HCT116 (cell line): ENCODE data around the gene TMEM9B. TPM values are rescaled to one million over a fixed set of nuclear protein-coding genes. Genes with fewer than 3 reads are reported as not detected.
A peak's percentile ranks its signal among the peaks of the same experiment; 100 is the strongest.

Source experiments
- ATAC-seq: fragments of 200-7000 bp; cut with Tn5 transposase; 2 replicates; pipeline ENCODE4 v1.9.1; 2020; ENCODE audit warnings: mild to moderate bottlenecking, moderate library complexity
- BruUV-seq: library from RNA; stranded (reverse); fragments of 400-500 nt; replicated peaks from 2 replicates; lab custom pipeline; 2021; lab: Mats Ljungman, UMichigan
- CTCF ChIA-PET: fragments of 300-600 bp; sonication (Branson Sonifier 250); formaldehyde crosslinking; loops from one replicate; lab custom pipeline; 2021; ENCODE audit warnings: antibody characterized with exemption; lab: Charles Lee
- POLR2A ChIA-PET: fragments of 300-600, 350-600 bp; sonication (Branson Sonifier 250); formaldehyde crosslinking; loops from one replicate; lab custom pipeline; 2021; ENCODE audit warnings: antibody characterized with exemption; lab: Charles Lee
- RAD21 ChIA-PET, 2 experiments: fragments of 300-600 bp; sonication (Branson Sonifier 250); formaldehyde crosslinking; loops; one replicate each; lab custom pipeline; 2023; ENCODE audit warnings: low total read pairs in 2 of 2; ENCODE audit not compliant: uncharacterized antibody in 2 of 2, unreplicated experiment in 2 of 2, low non-redundant PET in 1 of 2; lab: Charles Lee
- DNase-seq: peaks from one replicate; pipeline ENCODE4 v3.0.0-alpha.2; 2010; ENCODE audit warnings: low read depth, low spot score
- H2AFZ ChIP-seq: fragments of 200-600 bp; shearing (Covaris generic), sonication (generic); 2 replicates; pipeline ENCODE4 v1.6.1; 2017; ENCODE audit warnings: low read depth, mixed run types, mixed read lengths, antibody characterized with exemption, low read length; ENCODE audit not compliant: poor library complexity, severe bottlenecking
- H3K27ac ChIP-seq: 2 replicates; pipeline ENCODE4 v1.5.1; 2012; ENCODE audit warnings: low read depth, low read length
- H3K27me3 ChIP-seq: fragments of 200-600 bp; sonication (generic); 2 replicates; pipeline ENCODE4 v1.6.1; 2016; ENCODE audit warnings: mixed run types, low read length, mixed read lengths; ENCODE audit not compliant: insufficient read depth
- H3K36me3 ChIP-seq, 2 experiments: fragments of 200-500 bp in 1 of 2; fragments of 200-600 bp in 1 of 2; sonication (Bioruptor generic) in 1 of 2; sonication (generic) in 1 of 2; 2 replicates each; pipeline versions ENCODE4 v1.5.1 to v1.6.1; 2014 to 2016; ENCODE audit warnings: low read length in 2 of 2, inconsistent platforms in 1 of 2, mixed read lengths in 1 of 2, mixed run types in 1 of 2; ENCODE audit not compliant: insufficient read depth in 2 of 2, control insufficient read depth in 1 of 2
- H3K4me1 ChIP-seq, 2 experiments: fragments of 200-600 bp in 1 of 2; sonication (generic) in 1 of 2; 2 replicates each; pipeline versions ENCODE4 v1.5.1 to v1.6.1; 2012 to 2017; ENCODE audit warnings: low read length in 2 of 2, inconsistent platforms in 1 of 2, mild to moderate bottlenecking in 1 of 2, mixed read lengths in 1 of 2, mixed run types in 1 of 2, moderate library complexity in 1 of 2; ENCODE audit not compliant: insufficient read depth in 2 of 2, control insufficient read depth in 1 of 2
- H3K4me2 ChIP-seq: fragments of 200-600 bp; sonication (generic); 2 replicates; pipeline ENCODE4 v1.6.1; 2017; ENCODE audit warnings: mixed run types, low read length, mixed read lengths
- H3K4me3 ChIP-seq, 2 experiments: fragments of 200-600 bp in 1 of 2; sonication (generic) in 1 of 2; replicated peaks in 1 of 2; 2 replicates each; pipeline ENCODE4 v1.5.1; 2011 to 2016; ENCODE audit warnings: low read length in 2 of 2, control low read depth in 1 of 2, low read depth in 1 of 2, mild to moderate bottlenecking in 1 of 2, mixed read lengths in 1 of 2, mixed run types in 1 of 2
- H3K79me2 ChIP-seq: fragments of 200-600 bp; sonication (generic); 2 replicates; pipeline ENCODE4 v1.6.1; 2017; ENCODE audit warnings: mild to moderate bottlenecking, mixed run types, low read length, moderate library complexity, mixed read lengths; ENCODE audit not compliant: insufficient read depth
- H3K9ac ChIP-seq: fragments of 200-600 bp; sonication (generic); 2 replicates; pipeline ENCODE4 v1.6.1; 2016; ENCODE audit warnings: low read length, mixed read lengths
- H3K9me2 ChIP-seq: fragments of 200-600 bp; sonication (generic), shearing (Covaris generic); 2 replicates; pipeline ENCODE4 v1.6.1; 2017; ENCODE audit warnings: mixed run types, mild to moderate bottlenecking, moderate library complexity; ENCODE audit not compliant: insufficient read depth
- H3K9me3 ChIP-seq, 2 experiments: fragments of 200-500 bp in 1 of 2; fragments of 200-600 bp in 1 of 2; sonication (Bioruptor generic) in 1 of 2; sonication (generic) in 1 of 2; 2 replicates each; pipeline ENCODE4 v1.6.1; 2014 to 2017; ENCODE audit warnings: low read length in 2 of 2, mixed read lengths in 2 of 2, inconsistent platforms in 1 of 2, low read depth in 1 of 2, mild to moderate bottlenecking in 1 of 2, mixed run types in 1 of 2, moderate library complexity in 1 of 2; ENCODE audit not compliant: control insufficient read depth in 1 of 2, insufficient read depth in 1 of 2
- H4K20me1 ChIP-seq: fragments of 200-600 bp; sonication (generic), shearing (Covaris generic); 2 replicates; pipeline ENCODE4 v1.6.1; 2017; ENCODE audit warnings: mixed run types, mild to moderate bottlenecking, moderate library complexity; ENCODE audit not compliant: insufficient read depth
- CEBPB ChIP-seq: IDR thresholded peaks from 2 replicates; pipeline ENCODE4 v1.6.1; 2012; ENCODE audit warnings: low read depth
- EGR1 ChIP-seq: IDR thresholded peaks from 2 replicates; pipeline ENCODE4 v1.6.1; 2012; ENCODE audit warnings: low read depth
- ELF1 ChIP-seq: IDR thresholded peaks from 2 replicates; pipeline ENCODE4 v1.6.1; 2012; ENCODE audit warnings: low read depth, borderline replicate concordance
- EZH2 ChIP-seq: fragments of 200-600 bp; sonication (generic); IDR thresholded peaks from 2 replicates; pipeline ENCODE4 v1.6.1; 2017; ENCODE audit warnings: antibody characterized with exemption, mixed run types
- EZH2phosphoT487 ChIP-seq: fragments of 200-600 bp; IDR thresholded peaks from 2 replicates; pipeline ENCODE4 v1.6.1; 2018; ENCODE audit warnings: antibody characterized with exemption, borderline replicate concordance
- FOSL1 ChIP-seq: IDR thresholded peaks from 2 replicates; pipeline ENCODE4 v1.6.1; 2012; ENCODE audit warnings: low read depth
- POLR2A ChIP-seq: IDR thresholded peaks from 2 replicates; pipeline ENCODE4 v1.7.0; 2011; ENCODE audit warnings: borderline replicate concordance; ENCODE audit not compliant: insufficient read depth, insufficient read length; ENCODE audit errors: extremely low read depth
- POLR2AphosphoS5 ChIP-seq: IDR thresholded peaks from 2 replicates; pipeline ENCODE4 v1.6.1; 2011; ENCODE audit warnings: mild to moderate bottlenecking, low read depth, low read length, moderate library complexity
- RAD21 ChIP-seq: IDR thresholded peaks from 2 replicates; pipeline ENCODE4 v1.6.1; 2012; ENCODE audit warnings: low read depth, mild to moderate bottlenecking
- SIN3A ChIP-seq: IDR thresholded peaks from 2 replicates; pipeline ENCODE4 v1.6.1; 2012; ENCODE audit warnings: low read depth
- SP1 ChIP-seq: IDR thresholded peaks from 2 replicates; pipeline ENCODE4 v1.6.1; 2012; ENCODE audit warnings: low read depth
- SRF ChIP-seq: IDR thresholded peaks from 2 replicates; pipeline ENCODE4 v1.6.1; 2012; ENCODE audit warnings: low read depth
- TCF7L2 ChIP-seq: IDR thresholded peaks from 2 replicates; pipeline ENCODE4 v1.7.0; 2011; ENCODE audit warnings: borderline replicate concordance, inconsistent platforms; ENCODE audit not compliant: insufficient read depth, insufficient read length; ENCODE audit errors: extremely low read depth
- ZFX ChIP-seq: fragments of 450-650 bp; IDR thresholded peaks from 2 replicates; pipeline ENCODE4 v1.6.1; 2017
- intact Hi-C: fragments of 100-400 bp; cut with micrococcal nuclease; formaldehyde crosslinking; loops from 2 replicates; pipeline ENCODE4 v1.10.0; 2022
- total RNA-seq: library from RNA; stranded (reverse); gene quantifications from one replicate; pipeline ENCODE4 v1.2.1, GENCODE V29; 2021; ENCODE audit not compliant: unreplicated experiment
- TF ChIP-seq, protein P1 (sequence below): IDR thresholded peaks from 2 replicates; pipeline ENCODE4 v1.6.1; 2011; ENCODE audit warnings: mild to moderate bottlenecking, low read length, moderate library complexity; ENCODE audit not compliant: insufficient replicate concordance; ENCODE audit errors: extremely low read depth
- TF ChIP-seq, protein P2 (sequence below): IDR thresholded peaks from 2 replicates; pipeline ENCODE4 v1.6.1; 2012; ENCODE audit warnings: low read depth

Gene TMEM9B
- total RNA-seq, 1 experiment from 2014 or later, result 26.8 TPM

DNA sequence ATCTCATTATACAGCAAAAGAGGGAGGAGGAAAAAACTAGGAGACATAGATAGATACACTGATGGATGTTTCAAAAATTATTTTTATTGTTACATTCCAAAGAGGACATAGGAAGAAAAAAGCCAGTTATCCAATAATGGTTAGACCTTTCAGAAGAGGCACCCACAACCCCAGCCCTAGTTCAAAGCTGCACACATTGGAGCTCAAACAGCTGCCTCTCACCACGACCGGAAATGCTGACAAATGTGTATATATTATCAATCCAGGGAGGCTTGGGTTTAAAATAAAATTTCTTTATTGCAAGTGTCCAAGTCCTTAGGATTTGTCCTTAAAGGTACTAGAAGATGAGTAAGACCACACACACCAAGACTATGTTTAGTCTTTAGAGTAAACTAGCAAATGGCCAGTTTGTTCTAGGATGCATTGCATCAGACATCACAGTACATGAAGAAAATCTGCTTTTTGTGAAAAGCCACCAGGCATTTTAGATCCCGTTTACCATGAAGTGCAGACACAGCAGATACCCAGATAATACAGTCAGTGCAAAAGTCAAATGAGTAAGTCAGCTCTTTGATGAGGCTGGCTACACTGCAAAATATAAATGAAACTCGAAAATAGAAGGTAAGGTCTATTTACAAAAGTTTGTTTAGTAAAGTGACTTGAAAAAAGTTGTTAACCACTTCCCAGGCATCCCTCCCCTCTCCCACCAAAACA is 16.9 kb downstream of the TMEM9B start:
- H3K79me2 ChIP-seq, result no peaks in the 10 kb centered on the region
- H3K9me3 ChIP-seq, result no peaks in the 10 kb centered on the region
- H3K27ac ChIP-seq, result no peak overlapping the region
- ChIA-PET CTCF (interaction anchor here (3.2 kb wide), 1 partner anchor 12 kb away, joined by 14 read pairs; no protein-coding TSS in a partner anchor), POLR2A (no interaction called here), RAD21 (no interaction called here)
- H3K4me2 ChIP-seq, result no peak overlapping the region
- DNase-seq (no peak), ATAC-seq (no peak)
- no peaks in the 10 kb centered on the region for H4K20me1 ChIP-seq
- intact Hi-C loops, result no loop called here
- TF ChIP-seq POLR2AphosphoS5 (no peak), SRF (no peak), POLR2A (no peak), SIN3A (no peak), EGR1 (no peak), EZH2 (no peak), ELF1 (no peak), SP1 (no peak), EZH2phosphoT487 (no peak), CEBPB (no peak), FOSL1 (no peak), RAD21 (no peak), ZFX (no peak), TCF7L2 (no peak)
- TF ChIP-seq, protein P1, sequence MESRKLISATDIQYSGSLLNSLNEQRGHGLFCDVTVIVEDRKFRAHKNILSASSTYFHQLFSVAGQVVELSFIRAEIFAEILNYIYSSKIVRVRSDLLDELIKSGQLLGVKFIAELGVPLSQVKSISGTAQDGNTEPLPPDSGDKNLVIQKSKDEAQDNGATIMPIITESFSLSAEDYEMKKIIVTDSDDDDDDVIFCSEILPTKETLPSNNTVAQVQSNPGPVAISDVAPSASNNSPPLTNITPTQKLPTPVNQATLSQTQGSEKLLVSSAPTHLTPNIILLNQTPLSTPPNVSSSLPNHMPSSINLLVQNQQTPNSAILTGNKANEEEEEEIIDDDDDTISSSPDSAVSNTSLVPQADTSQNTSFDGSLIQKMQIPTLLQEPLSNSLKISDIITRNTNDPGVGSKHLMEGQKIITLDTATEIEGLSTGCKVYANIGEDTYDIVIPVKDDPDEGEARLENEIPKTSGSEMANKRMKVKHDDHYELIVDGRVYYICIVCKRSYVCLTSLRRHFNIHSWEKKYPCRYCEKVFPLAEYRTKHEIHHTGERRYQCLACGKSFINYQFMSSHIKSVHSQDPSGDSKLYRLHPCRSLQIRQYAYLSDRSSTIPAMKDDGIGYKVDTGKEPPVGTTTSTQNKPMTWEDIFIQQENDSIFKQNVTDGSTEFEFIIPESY, result no peak
- TF ChIP-seq, protein P2, sequence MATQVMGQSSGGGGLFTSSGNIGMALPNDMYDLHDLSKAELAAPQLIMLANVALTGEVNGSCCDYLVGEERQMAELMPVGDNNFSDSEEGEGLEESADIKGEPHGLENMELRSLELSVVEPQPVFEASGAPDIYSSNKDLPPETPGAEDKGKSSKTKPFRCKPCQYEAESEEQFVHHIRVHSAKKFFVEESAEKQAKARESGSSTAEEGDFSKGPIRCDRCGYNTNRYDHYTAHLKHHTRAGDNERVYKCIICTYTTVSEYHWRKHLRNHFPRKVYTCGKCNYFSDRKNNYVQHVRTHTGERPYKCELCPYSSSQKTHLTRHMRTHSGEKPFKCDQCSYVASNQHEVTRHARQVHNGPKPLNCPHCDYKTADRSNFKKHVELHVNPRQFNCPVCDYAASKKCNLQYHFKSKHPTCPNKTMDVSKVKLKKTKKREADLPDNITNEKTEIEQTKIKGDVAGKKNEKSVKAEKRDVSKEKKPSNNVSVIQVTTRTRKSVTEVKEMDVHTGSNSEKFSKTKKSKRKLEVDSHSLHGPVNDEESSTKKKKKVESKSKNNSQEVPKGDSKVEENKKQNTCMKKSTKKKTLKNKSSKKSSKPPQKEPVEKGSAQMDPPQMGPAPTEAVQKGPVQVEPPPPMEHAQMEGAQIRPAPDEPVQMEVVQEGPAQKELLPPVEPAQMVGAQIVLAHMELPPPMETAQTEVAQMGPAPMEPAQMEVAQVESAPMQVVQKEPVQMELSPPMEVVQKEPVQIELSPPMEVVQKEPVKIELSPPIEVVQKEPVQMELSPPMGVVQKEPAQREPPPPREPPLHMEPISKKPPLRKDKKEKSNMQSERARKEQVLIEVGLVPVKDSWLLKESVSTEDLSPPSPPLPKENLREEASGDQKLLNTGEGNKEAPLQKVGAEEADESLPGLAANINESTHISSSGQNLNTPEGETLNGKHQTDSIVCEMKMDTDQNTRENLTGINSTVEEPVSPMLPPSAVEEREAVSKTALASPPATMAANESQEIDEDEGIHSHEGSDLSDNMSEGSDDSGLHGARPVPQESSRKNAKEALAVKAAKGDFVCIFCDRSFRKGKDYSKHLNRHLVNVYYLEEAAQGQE, result no peak
- no peaks in the 10 kb centered on the region for H3K4me1 ChIP-seq
- H2AFZ ChIP-seq, result no peak overlapping the region
- peaks cover under 1 to 2% of the 10 kb centered on the region in 2 experiments; a peak in 1 of 4 replicates for H3K36me3 ChIP-seq
- H3K9me2 ChIP-seq, result no peaks in the 10 kb centered on the region
- no peak overlapping the region for H3K4me3 ChIP-seq
- no peaks in the 10 kb centered on the region for H3K27me3 ChIP-seq
- BruUV-seq, result TSS peak; percentile 38
- H3K9ac ChIP-seq, result no peak overlapping the region
